Measurements from ENCODE around the gene LHX5.

LHX5 gene

GRCh38 chr12:113465808-113466453 lies 5.7 kb downstream of the LHX5 start:
- H3K4me1 ChIP-seq (ENCODE audit: control insufficient read depth, insufficient read depth, low read length, poor library complexity, severe bottlenecking) = peaks cover 33% of the 10 kb centered on the region
- no peak overlapping the region for H3K27ac ChIP-seq (ENCODE audit: insufficient read depth, low read length, poor library complexity, severe bottlenecking)
- peaks cover 68% of the 10 kb centered on the region for H3K27me3 ChIP-seq (replicated peaks; ENCODE audit: control insufficient read depth, insufficient read depth, low read length, poor library complexity, severe bottlenecking)
- no peak for DNase-seq
- H3K9me3 ChIP-seq (ENCODE audit: control insufficient read depth, low read length) = no peaks in the 10 kb centered on the region
- no peaks in the 10 kb centered on the region for H3K36me3 ChIP-seq (ENCODE audit: control insufficient read depth, insufficient read depth, low read length)
- no peak overlapping the region for H3K4me3 ChIP-seq (ENCODE audit: insufficient read depth, low read depth, low read length, poor library complexity, severe bottlenecking)

GRCh38 chr12:113464852-113465719 lies 6.6 kb downstream of the LHX5 start:
- Histone ChIP-seq H3K4me1 (ENCODE audit: control insufficient read depth, insufficient read depth, low read length, poor library complexity, severe bottlenecking) (peaks cover 33% of the 10 kb centered on the region), H3K4me3 (ENCODE audit: insufficient read depth, low read depth, low read length, poor library complexity, severe bottlenecking) (no peak overlapping the region), H3K9me3 (ENCODE audit: control insufficient read depth, low read length) (no peaks in the 10 kb centered on the region)

GRCh38 chr12:113464452-113464775 lies 7.3 kb downstream of the LHX5 start:
- Histone ChIP-seq H3K9me3 (ENCODE audit: control insufficient read depth, low read length) (no peaks in the 10 kb centered on the region), H3K27me3 (replicated peaks; ENCODE audit: control insufficient read depth, insufficient read depth, low read length, poor library complexity, severe bottlenecking) (peaks cover 61% of the 10 kb centered on the region), H3K27ac (ENCODE audit: insufficient read depth, low read length, poor library complexity, severe bottlenecking) (no peak overlapping the region), H3K36me3 (ENCODE audit: control insufficient read depth, insufficient read depth, low read length) (no peaks in the 10 kb centered on the region), H3K4me3 (ENCODE audit: insufficient read depth, low read depth, low read length, poor library complexity, severe bottlenecking) (no peak overlapping the region), H3K4me1 (ENCODE audit: control insufficient read depth, insufficient read depth, low read length, poor library complexity, severe bottlenecking) (peaks cover 33% of the 10 kb centered on the region)
- no peak for DNase-seq

More at GRCh38 chr12:113464852-113465719, 6.6 kb downstream of the LHX5 start:
- no peak for DNase-seq
- Histone ChIP-seq H3K36me3 (ENCODE audit: control insufficient read depth, insufficient read depth, low read length) (no peaks in the 10 kb centered on the region), H3K27ac (ENCODE audit: insufficient read depth, low read length, poor library complexity, severe bottlenecking) (no peak overlapping the region), H3K27me3 (replicated peaks; ENCODE audit: control insufficient read depth, insufficient read depth, low read length, poor library complexity, severe bottlenecking) (peaks cover 67% of the 10 kb centered on the region)

GRCh38 chr12:113463746-113464451 lies 7.8 kb downstream of the LHX5 start:
- Histone ChIP-seq H3K4me1 (ENCODE audit: control insufficient read depth, insufficient read depth, low read length, poor library complexity, severe bottlenecking) (peaks cover 33% of the 10 kb centered on the region), H3K27ac (ENCODE audit: insufficient read depth, low read length, poor library complexity, severe bottlenecking) (no peak overlapping the region), H3K36me3 (ENCODE audit: control insufficient read depth, insufficient read depth, low read length) (no peaks in the 10 kb centered on the region), H3K4me3 (ENCODE audit: insufficient read depth, low read depth, low read length, poor library complexity, severe bottlenecking) (peak overlapping the region; percentile 45), H3K27me3 (replicated peaks; ENCODE audit: control insufficient read depth, insufficient read depth, low read length, poor library complexity, severe bottlenecking) (peaks cover 56% of the 10 kb centered on the region), H3K9me3 (ENCODE audit: control insufficient read depth, low read length) (no peaks in the 10 kb centered on the region)
- no peak for DNase-seq

GRCh38 chr12:113462998-113463745 lies 8.5 kb downstream of the LHX5 start:
- Histone ChIP-seq H3K9me3 (ENCODE audit: control insufficient read depth, low read length) (no peaks in the 10 kb centered on the region), H3K27me3 (replicated peaks; ENCODE audit: control insufficient read depth, insufficient read depth, low read length, poor library complexity, severe bottlenecking) (peaks cover 49% of the 10 kb centered on the region), H3K36me3 (ENCODE audit: control insufficient read depth, insufficient read depth, low read length) (no peaks in the 10 kb centered on the region), H3K4me1 (ENCODE audit: control insufficient read depth, insufficient read depth, low read length, poor library complexity, severe bottlenecking) (peaks cover 33% of the 10 kb centered on the region), H3K27ac (ENCODE audit: insufficient read depth, low read length, poor library complexity, severe bottlenecking) (no peak overlapping the region), H3K4me3 (ENCODE audit: insufficient read depth, low read depth, low read length, poor library complexity, severe bottlenecking) (peak overlapping the region; percentile 45)
- no peak for DNase-seq

- H3K27ac ChIP-seq (ENCODE audit: insufficient read depth, low read length, poor library complexity, severe bottlenecking) = no peak overlapping the region
- peaks cover 23% of the 10 kb centered on the region for H3K4me1 ChIP-seq (ENCODE audit: control insufficient read depth, insufficient read depth, low read length, poor library complexity, severe bottlenecking)
- H3K4me3 ChIP-seq (ENCODE audit: insufficient read depth, low read depth, low read length, poor library complexity, severe bottlenecking) = no peak overlapping the region
- no peaks in the 10 kb centered on the region for H3K36me3 ChIP-seq (ENCODE audit: control insufficient read depth, insufficient read depth, low read length)
- peaks cover 40% of the 10 kb centered on the region for H3K27me3 ChIP-seq (replicated peaks; ENCODE audit: control insufficient read depth, insufficient read depth, low read length, poor library complexity, severe bottlenecking)
- no peaks in the 10 kb centered on the region for H3K9me3 ChIP-seq (ENCODE audit: control insufficient read depth, low read length)
- peak; percentile 9 to 34 (median 19) for DNase-seq
Observed at GRCh38 chr12:113462117-113462774, 9.4 kb downstream of the LHX5 start.

GRCh38 chr12:113461666-113462065 lies 10.0 kb downstream of the LHX5 start:
- Histone ChIP-seq H3K4me3 (ENCODE audit: insufficient read depth, low read depth, low read length, poor library complexity, severe bottlenecking) (no peak overlapping the region), H3K36me3 (ENCODE audit: control insufficient read depth, insufficient read depth, low read length) (no peaks in the 10 kb centered on the region), H3K9me3 (ENCODE audit: control insufficient read depth, low read length) (no peaks in the 10 kb centered on the region), H3K27ac (ENCODE audit: insufficient read depth, low read length, poor library complexity, severe bottlenecking) (no peak overlapping the region), H3K27me3 (replicated peaks; ENCODE audit: control insufficient read depth, insufficient read depth, low read length, poor library complexity, severe bottlenecking) (peaks cover 34% of the 10 kb centered on the region), H3K4me1 (ENCODE audit: control insufficient read depth, insufficient read depth, low read length, poor library complexity, severe bottlenecking) (peaks cover 21% of the 10 kb centered on the region)
- DNase-seq = no peak

GRCh38 chr12:113459981-113460380 lies 11.7 kb downstream of the LHX5 start:
- Histone ChIP-seq H3K9me3 (ENCODE audit: control insufficient read depth, low read length) (no peaks in the 10 kb centered on the region), H3K4me3 (ENCODE audit: insufficient read depth, low read depth, low read length, poor library complexity, severe bottlenecking) (no peak overlapping the region), H3K36me3 (ENCODE audit: control insufficient read depth, insufficient read depth, low read length) (no peaks in the 10 kb centered on the region), H3K27ac (ENCODE audit: insufficient read depth, low read length, poor library complexity, severe bottlenecking) (no peak overlapping the region), H3K27me3 (replicated peaks; ENCODE audit: control insufficient read depth, insufficient read depth, low read length, poor library complexity, severe bottlenecking) (peaks cover 19% of the 10 kb centered on the region), H3K4me1 (ENCODE audit: control insufficient read depth, insufficient read depth, low read length, poor library complexity, severe bottlenecking) (peaks cover 18% of the 10 kb centered on the region)
- no peak for DNase-seq

GRCh38 chr12:113457710-113458109 lies 14.0 kb downstream of the LHX5 start:
- Histone ChIP-seq H3K9me3 (ENCODE audit: control insufficient read depth, low read length) (no peaks in the 10 kb centered on the region), H3K4me1 (ENCODE audit: control insufficient read depth, insufficient read depth, low read length, poor library complexity, severe bottlenecking) (no peaks in the 10 kb centered on the region), H3K36me3 (ENCODE audit: control insufficient read depth, insufficient read depth, low read length) (no peaks in the 10 kb centered on the region), H3K27me3 (replicated peaks; ENCODE audit: control insufficient read depth, insufficient read depth, low read length, poor library complexity, severe bottlenecking) (no peaks in the 10 kb centered on the region), H3K4me3 (ENCODE audit: insufficient read depth, low read depth, low read length, poor library complexity, severe bottlenecking) (no peak overlapping the region), H3K27ac (ENCODE audit: insufficient read depth, low read length, poor library complexity, severe bottlenecking) (no peak overlapping the region)
- DNase-seq = no peak
